Spleen (tissue), 11 donors: ENCODE results near the gene TMEM138. TPM values are rescaled to one million over a fixed set of nuclear protein-coding genes. Genes with fewer than 3 reads are reported as not detected.

Experiments
- DNase-seq: peaks from one replicate; pipeline ENCODE4 v3.0.0-alpha.2; 2020
- H3K27ac ChIP-seq, 8 donors: fragments of 200-600 bp; sonication (generic) in 7 of 8; 1 replicate in 4 of 8; 2 replicates in 4 of 8; pipeline versions ENCODE4 v1.5.0 to v1.8.0; 2016 to 2021; ENCODE audit warnings: inconsistent platforms in 4 of 8, mild to moderate bottlenecking in 4 of 8, moderate library complexity in 1 of 8
- H3K27me3 ChIP-seq, 7 donors: fragments of 200-600 bp; sonication (generic) in 6 of 7; replicated peaks in 1 of 7; 1 replicate in 4 of 7; 2 replicates in 3 of 7; pipeline versions ENCODE4 v1.5.0 to v1.8.0; 2016 to 2021; ENCODE audit warnings: inconsistent platforms in 3 of 7, mild to moderate bottlenecking in 1 of 7
- H3K36me3 ChIP-seq, 6 donors: fragments of 200-600 bp; sonication (generic) in 5 of 6; 1 replicate in 4 of 6; 2 replicates in 2 of 6; pipeline versions ENCODE4 v1.5.0 to v1.8.0; 2016 to 2021; ENCODE audit warnings: inconsistent platforms in 2 of 6
- H3K4me1 ChIP-seq, 6 donors: fragments of 200-600 bp; sonication (generic) in 5 of 6; 1 replicate in 3 of 6; 2 replicates in 3 of 6; pipeline versions ENCODE4 v1.5.0 to v1.8.0; 2016 to 2021; ENCODE audit warnings: inconsistent platforms in 3 of 6
- H3K4me3 ChIP-seq, 8 donors: fragments of 200-600 bp; sonication (generic) in 7 of 8; 1 replicate in 4 of 8; 2 replicates in 4 of 8; pipeline versions ENCODE4 v1.5.0 to v1.8.0; 2016 to 2021; ENCODE audit warnings: inconsistent platforms in 4 of 8, mild to moderate bottlenecking in 4 of 8, moderate library complexity in 2 of 8
- H3K9me3 ChIP-seq, 8 donors: fragments of 200-600 bp; sonication (generic) in 7 of 8; 1 replicate in 4 of 8; 2 replicates in 4 of 8; pipeline versions ENCODE4 v1.5.0 to v1.8.0; 2016 to 2021; ENCODE audit warnings: inconsistent platforms in 4 of 8
- CTCF ChIP-seq, 11 experiments: fragments of 200-600 bp in 7 of 11; fragments of 450-650 bp in 4 of 11; sonication (generic) in 4 of 11; IDR thresholded peaks in 8 of 11; conservative IDR thresholded peaks in 3 of 11; 1 replicate in 7 of 11; 2 replicates in 4 of 11; pipeline versions ENCODE4 v1.4.0 to v1.8.0; 2016 to 2021; ENCODE audit warnings: antibody characterized with exemption in 11 of 11, inconsistent platforms in 4 of 11, mild to moderate bottlenecking in 1 of 11
- POLR2A ChIP-seq, 3 donors: fragments of 450-650 bp; IDR thresholded peaks; one replicate each; pipeline ENCODE4 v1.5.1; 2017; ENCODE audit warnings: antibody characterized with exemption in 3 of 3, mild to moderate bottlenecking in 1 of 3
- POLR2AphosphoS5 ChIP-seq, 3 donors: sonication (generic); formaldehyde crosslinking; IDR thresholded peaks; one replicate each; pipeline ENCODE4 v1.5.1; 2017; ENCODE audit warnings: antibody characterized with exemption in 3 of 3
- WGBS, 5 donors: extraction: QIAGEN DNeasy Blood & Tissue Kit in 3 of 5; methylation state at CpG; one replicate each; pipeline versions ENCODE4 v1.1.5 to v1.1.7; 2013 to 2018; 5-methylcytosine and 5-hydroxymethylcytosine counted together
- intact Hi-C: fragments of 100-400 bp; cut with DNase I; formaldehyde crosslinking; loops from one replicate; pipeline ENCODE4 v1.15.0; 2023; ENCODE audit warnings: low total_unique reads
- polyA plus RNA-seq, 3 donors: library from polyadenylated mRNA; stranded (reverse); fragments of 200-250 nt; gene quantifications; one replicate each; pipeline ENCODE4 v1.2.1, GENCODE V29; 2013
- total RNA-seq, 7 donors: library from RNA; depleted of rRNA in 3 of 7; stranded (reverse); fragments of >200 nt in 3 of 7; fragmentation: NEBNext Ultra II Directional in 4 of 7; extraction: Animal tissue kit (Norgen Biotek cat#: 25700) in 4 of 7; gene quantifications; one replicate each; pipeline versions ENCODE4 v1.1.0 to v1.2.1, GENCODE V29; 2016 to 2021
- donor health status: healthy with polysubstance abuse.
- donor health status: DM: no; HTN: no; CAD: no; lungs with moderate emphysema.
- donor health status: DM: no; HTN: no; CAD: no.
- donor health status: Bipolar disorder and iron deficiency.
- donor health status: healthy.
- donor health status: DM: no; HTN: no; CAD: no.
- donor health status: DM: yes; HTN: yes; CAD: no.

TMEM138 gene
- total and polyA plus RNA-seq, 10 donors, result 26.8 to 53.9 (median 42.5) TPM

GRCh38 chr11:61417670-61418069 is 55.5 kb downstream of the TMEM138 start:
- intact Hi-C loops, result no loop called here
- H3K9me3 ChIP-seq, result no peaks in the 10 kb centered on the region
- DNase-seq, result no peak
- TF ChIP-seq CTCF (IDR thresholded peaks at IDR 0.05 in 8 of 11, conservative IDR thresholded peaks at IDR 0.05 in 3 of 11) (no peak), POLR2AphosphoS5 (IDR thresholded peaks at IDR 0.05) (peak in 1 of 3 donors; percentile 14), POLR2A (IDR thresholded peaks at IDR 0.05) (no peak)
- peak overlapping the region in 1 of 8 donors; percentile 44 for H3K4me3 ChIP-seq
- peak overlapping the region in 7 of 8 donors; percentile 39 to 85 (median 72) for H3K27ac ChIP-seq
- H3K36me3 ChIP-seq, result peaks cover 2 to 100% (median 94%) of the 10 kb centered on the region in 6 donors
- H3K27me3 ChIP-seq, result no peaks in the 10 kb centered on the region
- H3K4me1 ChIP-seq, result peaks cover 0 to 64% (median 21%) of the 10 kb centered on the region in 6 donors
- whole genome bisulfite sequencing, 5 donors, result 35 to 65% (median 54%) methylated on average over 2 of the region's 2 CpGs

- no peak for DNase-seq
- H3K9me3 ChIP-seq, result no peaks in the 10 kb centered on the region
- H3K27ac ChIP-seq, result peak overlapping the region in 6 of 8 donors; percentile 48 to 85 (median 72)
- peak overlapping the region in 1 of 8 donors; percentile 44 for H3K4me3 ChIP-seq
- TF ChIP-seq CTCF (IDR thresholded peaks at IDR 0.05 in 8 of 11, conservative IDR thresholded peaks at IDR 0.05 in 3 of 11), result no peak
- no peak for TF ChIP-seq POLR2AphosphoS5 (IDR thresholded peaks at IDR 0.05)
- no peak for TF ChIP-seq POLR2A (IDR thresholded peaks at IDR 0.05)
- H3K4me1 ChIP-seq, result peaks cover 0 to 66% (median 21%) of the 10 kb centered on the region in 6 donors
- no peaks in the 10 kb centered on the region for H3K27me3 ChIP-seq
- H3K36me3 ChIP-seq, result peaks cover 2 to 100% (median 91%) of the 10 kb centered on the region in 6 donors
- intact Hi-C loops, result no loop called here
Measured at GRCh38 chr11:61418136-61418535, 56.0 kb downstream of the TMEM138 start.

Other genes with a start within 250 kb of the TMEM138 start
- gene VPS37C, start 200.9 kb upstream of the TMEM138 start, total RNA-seq, result 10 to 100 TPM; 15.7 to 32.3 (median 23.5) TPM
- 10 to 100 TPM in 1 of 3 donors, 1 to 10 TPM in 2; 6.1 to 15.9 (median 8.9) TPM for gene VPS37C, start 200.9 kb upstream of the TMEM138 start, polyA plus RNA-seq
- gene PGA3, start 158.9 kb upstream of the TMEM138 start, total RNA-seq, result 1 to 10 TPM in 2 of 7 donors, under 1 TPM in 2, not detected in 3; 0.37 to 2.6 (median 1.2) TPM
- under 1 TPM; 0.33 to 0.61 (median 0.54) TPM for gene PGA3, start 158.9 kb upstream of the TMEM138 start, polyA plus RNA-seq
- gene PGA4, start 140.0 kb upstream of the TMEM138 start, total RNA-seq, result 10 to 100 TPM in 1 of 7 donors, 1 to 10 TPM in 5, not detected in 1; 1.2 to 12.2 (median 2.3) TPM
- gene PGA4, start 140.0 kb upstream of the TMEM138 start, polyA plus RNA-seq, result 1 to 10 TPM in 1 of 3 donors, under 1 TPM in 2; 0.36 to 1.6 (median 0.93) TPM
- gene PGA5, start 121.2 kb upstream of the TMEM138 start, total RNA-seq, result 1 to 10 TPM in 5 of 7 donors, under 1 TPM in 1, not detected in 1; 0.42 to 3.3 (median 1.7) TPM
- under 1 TPM; 0.06 to 0.51 (median 0.46) TPM for gene PGA5, start 121.2 kb upstream of the TMEM138 start, polyA plus RNA-seq
- 1 to 10 TPM in 4 of 7 donors, under 1 TPM in 3; 0.23 to 3.2 (median 1.2) TPM for gene VWCE, start 67.1 kb upstream of the TMEM138 start, total RNA-seq
- gene VWCE, start 67.1 kb upstream of the TMEM138 start, polyA plus RNA-seq, result 1 to 10 TPM in 2 of 3 donors, under 1 TPM in 1; 0.80 to 1.6 (median 1.2) TPM
- gene DDB1, start 29.3 kb upstream of the TMEM138 start, total RNA-seq, result 100 to 1,000 TPM; 118 to 157 (median 151) TPM
- 10 to 100 TPM; 68.7 to 94.7 (median 83.4) TPM for gene DDB1, start 29.3 kb upstream of the TMEM138 start, polyA plus RNA-seq
- gene TKFC, start 29.1 kb upstream of the TMEM138 start, total RNA-seq, result 10 to 100 TPM; 33.1 to 61.5 (median 36.4) TPM
- gene TKFC, start 29.1 kb upstream of the TMEM138 start, polyA plus RNA-seq, result 10 to 100 TPM; 30.6 to 45.3 (median 31.3) TPM
- gene CYB561A3, start 492 bp upstream of the TMEM138 start, total RNA-seq, result 100 to 1,000 TPM in 4 of 7 donors, 10 to 100 TPM in 3; 82.5 to 138 (median 126) TPM
- gene CYB561A3, start 492 bp upstream of the TMEM138 start, polyA plus RNA-seq, result 10 to 100 TPM; 62.1 to 79.6 (median 64.6) TPM
- gene TMEM216, start 30.2 kb downstream of the TMEM138 start, total RNA-seq, result 10 to 100 TPM; 10.5 to 26.0 (median 17.1) TPM
- gene TMEM216, start 30.2 kb downstream of the TMEM138 start, polyA plus RNA-seq, result 10 to 100 TPM; 20.7 to 24.6 (median 20.7) TPM
- 10 to 100 TPM; 60.3 to 94.3 (median 85.5) TPM for gene CPSF7, start 67.6 kb downstream of the TMEM138 start, total RNA-seq
- 10 to 100 TPM; 30.0 to 44.6 (median 35.3) TPM for gene CPSF7, start 67.6 kb downstream of the TMEM138 start, polyA plus RNA-seq
- gene SDHAF2, start 67.8 kb downstream of the TMEM138 start, total RNA-seq, result 10 to 100 TPM; 39.8 to 74.2 (median 50.0) TPM
- gene SDHAF2, start 67.8 kb downstream of the TMEM138 start, polyA plus RNA-seq, result 10 to 100 TPM; 50.4 to 73.0 (median 56.8) TPM
- gene LRRC10B, start 146.4 kb downstream of the TMEM138 start, total RNA-seq, result under 1 TPM in 3 of 7 donors, not detected in 4; 0.27 to 0.37 (median 0.35) TPM
- gene LRRC10B, start 146.4 kb downstream of the TMEM138 start, polyA plus RNA-seq, result under 1 TPM; 0.28 to 0.82 (median 0.32) TPM
- gene SYT7, start 218.7 kb downstream of the TMEM138 start, total RNA-seq, result 1 to 10 TPM; 1.1 to 5.3 (median 3.3) TPM
- under 1 TPM; 0.14 to 0.48 (median 0.43) TPM for gene SYT7, start 218.7 kb downstream of the TMEM138 start, polyA plus RNA-seq